ENCODE data around the gene NACC2.

Gene NACC2

DNA sequence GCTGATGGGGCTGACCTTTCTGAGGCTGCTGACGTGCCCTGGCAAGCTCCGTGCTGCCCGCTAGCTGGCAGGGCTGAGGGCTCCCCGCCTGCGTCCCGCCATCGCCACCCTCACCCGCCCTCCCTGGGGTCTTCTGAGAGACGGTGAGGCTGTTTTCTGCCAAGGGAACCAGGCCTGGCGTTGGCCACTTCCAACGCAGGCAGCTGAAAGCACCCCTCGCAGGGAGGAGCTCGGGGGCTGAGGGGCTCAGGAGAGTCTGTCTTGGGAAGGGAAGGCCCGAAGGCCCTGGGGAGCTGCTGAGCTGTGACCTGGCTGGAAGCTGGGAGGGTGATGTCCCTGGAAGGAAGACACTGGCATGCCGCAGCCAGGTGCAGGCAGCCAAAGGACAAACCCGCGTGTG is 33.3 kb upstream of the NACC2 start:
- TF ChIP-seq, protein P1, sequence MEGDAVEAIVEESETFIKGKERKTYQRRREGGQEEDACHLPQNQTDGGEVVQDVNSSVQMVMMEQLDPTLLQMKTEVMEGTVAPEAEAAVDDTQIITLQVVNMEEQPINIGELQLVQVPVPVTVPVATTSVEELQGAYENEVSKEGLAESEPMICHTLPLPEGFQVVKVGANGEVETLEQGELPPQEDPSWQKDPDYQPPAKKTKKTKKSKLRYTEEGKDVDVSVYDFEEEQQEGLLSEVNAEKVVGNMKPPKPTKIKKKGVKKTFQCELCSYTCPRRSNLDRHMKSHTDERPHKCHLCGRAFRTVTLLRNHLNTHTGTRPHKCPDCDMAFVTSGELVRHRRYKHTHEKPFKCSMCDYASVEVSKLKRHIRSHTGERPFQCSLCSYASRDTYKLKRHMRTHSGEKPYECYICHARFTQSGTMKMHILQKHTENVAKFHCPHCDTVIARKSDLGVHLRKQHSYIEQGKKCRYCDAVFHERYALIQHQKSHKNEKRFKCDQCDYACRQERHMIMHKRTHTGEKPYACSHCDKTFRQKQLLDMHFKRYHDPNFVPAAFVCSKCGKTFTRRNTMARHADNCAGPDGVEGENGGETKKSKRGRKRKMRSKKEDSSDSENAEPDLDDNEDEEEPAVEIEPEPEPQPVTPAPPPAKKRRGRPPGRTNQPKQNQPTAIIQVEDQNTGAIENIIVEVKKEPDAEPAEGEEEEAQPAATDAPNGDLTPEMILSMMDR (IDR thresholded peaks at IDR 0.05; ENCODE audit: low read depth, low read length): no peak
- no peak overlapping the region for H3K4me3 ChIP-seq (replicated peaks in 1 of 2; ENCODE audit: low read depth in 2 of 2, low read length in 2 of 2)
- no peak for DNase-seq (ENCODE audit: low read depth in 2 of 2)

DNA sequence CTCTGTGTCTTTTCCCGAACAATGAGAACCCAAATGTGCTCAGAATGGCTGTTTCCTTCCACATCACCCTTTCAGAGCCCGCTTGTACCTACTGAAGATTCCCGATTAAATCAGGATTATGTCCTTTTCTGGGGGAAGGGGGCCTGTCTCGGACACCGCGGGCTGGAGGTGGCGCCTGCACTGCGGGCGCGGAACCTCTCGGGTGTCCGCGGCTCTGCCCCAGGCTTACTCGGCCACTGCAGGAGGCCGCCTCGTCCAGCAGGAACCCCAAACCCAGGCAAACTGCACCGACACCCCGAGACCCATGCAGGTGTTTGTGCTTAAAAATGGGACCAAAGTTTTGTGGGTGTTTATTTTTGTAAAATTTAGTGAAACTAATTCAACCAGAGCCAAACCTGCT is 32.2 kb upstream of the NACC2 start:
- no peak overlapping the region for H3K4me3 ChIP-seq (replicated peaks in 1 of 2; ENCODE audit: low read depth in 2 of 2, low read length in 2 of 2)
- no peak for DNase-seq (ENCODE audit: low read depth in 2 of 2)
- TF ChIP-seq, protein P1 (IDR thresholded peaks at IDR 0.05; ENCODE audit: low read depth, low read length): no peak

DNA sequence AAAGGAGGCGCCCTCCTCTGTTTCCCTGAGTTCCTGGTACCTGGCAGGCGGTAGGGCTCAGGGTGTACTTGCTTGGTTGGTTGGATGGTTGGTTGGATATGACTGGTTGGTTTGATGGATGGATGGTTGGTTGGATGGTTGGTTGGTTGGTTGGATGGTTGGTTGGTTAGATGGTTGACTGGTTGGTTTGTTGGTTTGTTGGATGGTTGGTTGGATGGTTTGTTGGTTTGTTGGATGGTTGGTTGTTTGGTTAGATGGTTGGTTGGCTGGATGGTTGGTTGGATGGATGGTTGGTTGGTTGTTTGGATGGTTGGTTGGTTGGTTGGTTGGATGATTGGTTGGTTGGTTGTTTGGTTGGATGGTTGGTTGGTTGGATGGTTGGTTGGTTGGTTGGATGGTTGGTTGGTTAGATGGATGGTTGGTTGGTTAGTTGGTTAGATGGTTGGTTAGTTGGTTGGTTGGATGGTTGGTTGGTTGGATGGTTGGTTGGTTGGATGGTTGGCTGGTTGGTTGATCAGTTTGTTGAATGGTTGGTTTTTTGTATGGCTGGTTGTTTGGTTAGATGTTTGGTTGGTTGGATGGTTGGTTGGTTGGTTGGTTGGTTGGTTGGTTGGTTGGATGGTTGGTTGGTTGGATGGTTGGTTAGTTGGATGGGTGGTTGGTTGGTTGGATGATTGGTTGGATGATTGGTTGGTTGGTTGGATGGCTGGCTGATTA is 30.0 kb upstream of the NACC2 start:
- DNase-seq (ENCODE audit: low read depth in 2 of 2): no peak
- no peak overlapping the region for H3K4me3 ChIP-seq (replicated peaks in 1 of 2; ENCODE audit: low read depth in 2 of 2, low read length in 2 of 2)
- TF ChIP-seq, protein P1 (IDR thresholded peaks at IDR 0.05; ENCODE audit: low read depth, low read length): no peak

DNA sequence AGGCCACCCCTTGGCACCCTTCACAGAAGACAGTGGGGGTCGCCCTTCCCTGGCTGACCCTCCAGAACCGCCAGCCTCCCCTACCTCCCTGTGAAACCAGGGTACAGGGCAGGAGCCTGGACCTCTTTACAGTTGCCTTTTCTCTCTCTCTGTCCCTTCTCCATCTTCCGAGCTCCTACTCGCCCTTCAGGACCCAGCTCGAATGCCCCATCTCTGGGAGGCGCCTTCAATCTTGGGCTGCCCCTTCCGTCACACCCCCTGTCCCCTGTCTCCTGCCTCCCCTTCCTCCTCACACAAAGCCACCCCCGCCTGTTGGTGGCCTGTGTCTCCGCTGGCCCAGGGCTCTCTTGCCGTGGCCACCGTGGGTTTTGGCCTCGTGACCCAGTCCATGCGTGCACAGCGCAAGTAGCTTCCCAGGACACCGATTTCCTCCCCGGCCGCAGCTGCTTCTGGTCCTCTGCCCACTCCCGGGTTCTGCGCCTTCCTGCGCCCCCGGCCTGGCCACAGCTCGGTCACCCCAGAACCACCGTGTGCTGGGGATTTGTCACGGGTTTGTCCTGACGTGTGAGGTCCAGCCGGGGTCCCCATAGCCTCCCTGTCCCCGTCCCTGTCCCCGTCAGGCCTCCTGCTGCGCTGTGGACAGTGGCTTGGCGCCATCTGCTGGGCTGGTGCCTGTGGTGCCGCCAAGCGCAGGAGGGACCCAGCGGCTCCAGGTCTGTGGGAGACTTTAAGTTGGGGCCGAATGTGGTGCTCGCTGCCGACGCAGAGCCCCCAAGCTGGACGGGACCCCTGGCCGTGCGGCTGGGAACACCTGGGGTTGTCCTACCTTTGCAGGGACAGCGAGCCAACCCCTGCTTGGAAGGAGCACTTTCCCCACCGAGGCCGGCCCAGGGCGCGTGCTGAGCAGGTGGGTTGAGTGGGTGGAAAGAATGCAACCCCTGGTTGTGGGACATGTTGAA is 27.6 kb upstream of the NACC2 start:
- H3K4me3 ChIP-seq (replicated peaks in 1 of 2; ENCODE audit: low read depth in 2 of 2, low read length in 2 of 2): no peak overlapping the region
- TF ChIP-seq, protein P1 (IDR thresholded peaks at IDR 0.05; ENCODE audit: low read depth, low read length): peak; percentile 97
- DNase-seq (ENCODE audit: low read depth in 2 of 2): peak; percentile 59 to 60

DNA sequence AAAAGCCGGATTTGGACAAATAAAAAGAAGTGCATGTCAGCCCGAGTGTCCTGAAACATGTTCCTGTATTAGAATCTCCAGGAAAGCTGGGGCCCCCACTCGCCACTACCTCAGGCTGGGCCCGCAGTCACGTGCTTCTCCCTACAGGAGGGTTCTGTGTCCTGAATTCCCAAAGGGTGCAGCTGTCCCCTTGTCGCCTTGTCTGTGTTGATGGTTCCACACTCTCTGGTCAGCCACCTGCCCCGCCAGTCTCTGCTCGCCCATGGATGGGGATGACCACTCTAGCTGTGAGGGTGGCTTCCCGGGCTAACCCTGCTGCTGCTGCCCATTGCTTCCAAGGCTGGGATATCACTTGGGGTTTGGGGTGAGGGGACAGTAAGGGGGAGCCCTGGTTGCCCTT is 26.7 kb upstream of the NACC2 start:
- TF ChIP-seq, protein P1 (IDR thresholded peaks at IDR 0.05; ENCODE audit: low read depth, low read length): no peak
- DNase-seq (ENCODE audit: low read depth in 2 of 2): no peak
- H3K4me3 ChIP-seq (replicated peaks in 1 of 2; ENCODE audit: low read depth in 2 of 2, low read length in 2 of 2): no peak overlapping the region

DNA sequence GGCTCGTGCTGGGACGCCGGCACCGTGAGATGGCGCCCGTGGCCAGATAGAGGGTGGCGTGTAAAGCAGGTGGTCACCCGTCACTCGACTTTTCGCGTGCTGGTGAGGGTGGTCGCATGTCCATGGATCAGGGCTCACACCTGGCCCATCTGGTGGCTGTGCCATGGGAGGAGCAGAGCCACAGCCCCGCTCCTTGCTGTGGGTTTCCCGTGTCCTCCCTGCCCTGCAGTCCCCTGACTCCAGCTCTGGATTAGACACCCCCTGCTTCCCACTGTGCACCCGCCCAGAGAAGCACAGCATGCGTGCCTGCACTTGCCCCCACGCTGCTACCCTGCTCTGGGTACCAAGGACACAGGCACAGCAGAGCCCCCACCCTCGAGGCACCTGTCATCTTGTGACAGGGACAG is 25.4 kb upstream of the NACC2 start:
- no peak overlapping the region for H3K4me3 ChIP-seq (replicated peaks in 1 of 2; ENCODE audit: low read depth in 2 of 2, low read length in 2 of 2)
- DNase-seq (ENCODE audit: low read depth in 2 of 2): no peak
- TF ChIP-seq, protein P1 (IDR thresholded peaks at IDR 0.05; ENCODE audit: low read depth, low read length): no peak

Data from cardiac fibroblast (primary cell).